Hematopoietic multipotent progenitor cell treated with erythropoietin and hydrocortisone succinate and interleukin-3 and kit ligand, for 6 days (in vitro differentiated cells): Measurements from ENCODE around the gene NSUN6.
A peak's percentile ranks its signal among the peaks of the same experiment; 100 is the strongest.

Source experiments
- DNase-seq: peaks from one replicate; pipeline ENCODE4 v3.0.0-alpha.2; 2015

NSUN6 gene

GRCh38 chr10:18651324-18652007, at the start of gene NSUN6:
Gene NSUN6, minus strand, starts transcription at chr10:18651587. Its CDS starts 384 bp downstream, at chr10:18651203.
- DNase-seq, result peak; percentile 96

- DNase-seq, result peak; percentile 36
Observed at GRCh38 chr10:18699849-18700840, 48.8 kb upstream of the NSUN6 start.

GRCh38 chr10:18690541-18690940, 39.2 kb upstream of the NSUN6 start:
- DNase-seq, result no peak

GRCh38 chr10:18689498-18689897, 38.1 kb upstream of the NSUN6 start:
- peak; percentile 53 for DNase-seq

- DNase-seq, result no peak
Observed at GRCh38 chr10:18687706-18688105, 36.3 kb upstream of the NSUN6 start.

- no peak for DNase-seq
Observed at GRCh38 chr10:18687195-18687594, 35.8 kb upstream of the NSUN6 start.

DNA sequence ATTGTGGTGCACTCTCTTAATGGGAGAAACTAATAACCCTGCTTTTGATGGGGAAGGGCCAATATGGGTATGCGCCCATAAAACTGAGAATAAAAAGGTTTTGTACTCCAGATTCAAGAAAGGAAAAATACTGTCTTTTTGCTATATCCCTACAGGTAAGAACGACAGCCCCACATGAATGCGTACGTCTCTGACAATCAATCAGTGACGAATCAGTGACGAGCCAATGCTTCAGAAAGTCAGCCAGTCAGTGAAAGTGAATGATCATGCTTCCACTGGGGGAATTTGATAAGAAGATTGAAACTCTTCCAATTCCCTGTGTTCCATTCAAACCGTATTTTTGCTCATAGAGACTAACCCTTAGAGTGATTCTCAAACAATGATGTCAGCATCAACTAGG, 34.2 kb upstream of the NSUN6 start:
- DNase-seq, result no peak

GRCh38 chr10:18684953-18685352, 33.6 kb upstream of the NSUN6 start:
- no peak for DNase-seq

DNA sequence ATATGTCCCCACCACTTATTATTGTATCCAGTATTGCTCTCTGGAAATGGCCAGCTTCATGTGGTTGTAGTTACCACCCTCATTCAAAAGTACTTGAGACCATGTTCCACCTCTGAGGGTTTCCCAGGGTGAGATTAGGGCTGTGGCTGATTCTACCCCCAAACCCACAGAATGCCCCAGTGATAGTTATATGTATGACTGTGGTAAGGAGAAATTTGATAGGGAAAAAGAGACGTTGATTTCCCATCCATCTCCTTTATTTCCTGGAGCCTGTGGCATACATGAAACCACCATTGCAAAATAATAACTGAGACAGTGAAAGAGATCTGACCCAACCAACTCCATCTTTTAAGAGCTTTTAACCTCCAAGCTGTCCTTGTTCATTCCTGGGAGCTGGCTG, 33.0 kb upstream of the NSUN6 start:
- DNase-seq, result no peak

DNA sequence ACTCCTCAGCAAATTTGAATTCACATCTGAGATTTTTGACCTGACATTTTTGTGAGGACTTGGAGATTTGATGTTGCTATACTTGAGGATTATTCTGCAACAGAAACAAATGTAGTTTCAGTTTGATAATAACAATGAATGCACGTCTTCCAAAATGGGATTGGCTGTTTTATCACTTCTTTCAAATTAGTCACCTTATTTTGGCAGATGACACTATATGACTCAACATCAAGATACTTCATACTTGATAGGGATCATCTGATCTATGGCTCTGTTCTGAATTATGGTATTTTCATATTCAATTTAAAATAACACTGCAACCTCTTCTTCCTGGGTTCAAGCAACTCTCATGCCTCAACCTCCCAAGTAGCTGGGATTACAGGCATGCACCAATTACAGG, 32.0 kb upstream of the NSUN6 start:
- no peak for DNase-seq

GRCh38 chr10:18681971-18682411, 30.6 kb upstream of the NSUN6 start:
- no peak for DNase-seq

DNA sequence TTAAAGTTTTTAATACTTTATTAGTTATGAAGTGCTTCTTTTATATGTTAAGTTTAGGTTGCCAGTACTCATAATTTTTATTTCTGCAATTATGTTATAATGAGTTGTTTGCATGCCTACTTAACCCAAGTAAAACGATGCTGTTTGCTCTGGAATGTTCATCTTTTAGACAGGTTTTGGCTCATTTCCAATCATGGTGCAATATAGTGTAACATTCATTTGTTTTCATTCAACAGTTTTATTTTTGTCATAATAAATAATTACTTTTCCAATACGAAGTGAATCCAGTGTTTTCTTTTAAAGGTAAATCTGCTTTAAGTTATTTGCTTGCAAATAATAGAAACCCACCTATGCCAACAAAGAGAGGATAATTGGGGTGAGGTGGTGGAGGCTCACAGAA, 30.0 kb upstream of the NSUN6 start:
- DNase-seq, result no peak

DNA sequence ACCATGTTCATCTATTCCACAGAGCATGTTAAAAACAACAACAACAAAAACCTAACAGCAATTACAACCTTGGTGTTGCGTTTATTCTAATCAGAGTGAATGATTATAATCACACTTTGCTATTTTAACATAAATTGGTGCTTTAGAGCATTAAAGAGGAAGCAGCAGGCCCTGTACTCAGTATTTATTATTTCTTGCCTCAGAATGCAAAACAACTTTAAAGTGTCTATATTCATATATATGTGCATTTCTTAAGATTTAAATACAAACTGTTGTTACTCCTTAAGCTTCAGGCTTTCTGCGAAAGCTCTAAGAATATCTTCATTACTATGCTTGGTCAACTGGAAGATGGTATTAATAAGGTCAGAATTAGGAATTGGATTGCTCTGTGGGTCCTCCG, 29.4 kb upstream of the NSUN6 start:
- DNase-seq, result no peak

- no peak for DNase-seq
Observed at GRCh38 chr10:18675086-18675801, 23.9 kb upstream of the NSUN6 start.

- DNase-seq, result no peak
Observed at GRCh38 chr10:18668026-18668425, 16.6 kb upstream of the NSUN6 start.

GRCh38 chr10:18666810-18667209, 15.4 kb upstream of the NSUN6 start:
- no peak for DNase-seq

GRCh38 chr10:18665815-18666558, 14.6 kb upstream of the NSUN6 start:
- DNase-seq, result no peak

DNA sequence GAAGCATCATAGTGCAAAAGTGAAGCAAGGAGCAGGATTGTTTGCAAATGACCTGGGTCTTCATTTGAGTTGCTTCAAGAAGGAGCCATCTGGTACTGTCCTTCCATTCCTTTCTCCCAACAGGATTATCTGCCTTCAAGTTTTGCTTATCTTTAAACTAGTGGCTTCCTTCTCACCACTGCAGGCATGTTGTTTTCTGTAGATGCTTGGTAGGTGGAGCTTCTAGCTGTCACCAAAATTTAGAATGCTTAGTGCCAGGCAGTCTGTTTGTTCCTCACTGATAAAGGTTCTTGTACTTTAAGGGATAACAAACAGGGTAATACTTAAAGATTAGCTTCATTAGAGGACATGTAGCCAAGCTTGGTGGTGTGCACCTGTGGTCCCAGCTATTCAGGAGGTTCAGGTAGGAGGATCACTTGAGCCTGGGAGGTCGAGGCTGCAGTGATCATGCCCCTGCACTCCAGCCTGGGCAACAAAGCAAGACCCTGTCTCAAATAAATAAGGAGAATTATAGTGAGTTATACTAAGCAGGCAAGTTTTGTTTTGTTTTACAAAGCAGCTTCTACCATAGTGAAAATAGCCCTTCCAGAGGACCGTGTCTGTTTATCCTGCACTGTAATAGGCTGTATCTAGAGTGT, 13.6 kb upstream of the NSUN6 start:
- DNase-seq, result peak; percentile 78

DNA sequence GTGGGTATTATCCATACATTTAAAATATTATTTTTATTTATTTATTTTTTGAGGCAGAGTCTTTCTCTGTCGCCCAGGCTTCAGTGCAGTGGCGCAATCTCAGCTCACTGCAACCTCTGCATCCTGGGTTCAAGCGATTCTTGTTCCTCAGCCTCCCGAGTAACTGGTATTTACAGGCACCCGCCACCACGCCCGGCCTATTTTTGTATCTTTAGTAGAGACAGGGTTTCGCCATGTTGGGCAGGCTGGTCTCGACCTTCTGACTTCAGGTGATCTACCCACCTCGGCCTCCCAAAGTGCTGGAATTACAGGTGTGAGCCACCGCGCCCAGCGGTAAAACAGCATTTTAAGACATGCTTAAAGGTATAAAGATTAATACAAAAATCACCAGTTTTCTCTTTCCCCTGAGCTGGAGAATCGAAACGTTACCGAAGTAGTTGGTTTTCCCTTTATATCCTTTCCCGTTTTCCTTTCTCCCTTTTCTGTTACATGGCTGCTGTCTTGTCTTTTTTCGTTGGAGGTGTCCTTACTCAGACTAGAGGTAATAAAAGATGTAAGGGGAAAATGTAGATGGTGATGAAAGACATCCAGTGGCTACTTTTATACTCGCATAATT, 9.5 kb upstream of the NSUN6 start:
- no peak for DNase-seq

GRCh38 chr10:18659819-18660535, 8.6 kb upstream of the NSUN6 start:
- DNase-seq, result peak; percentile 61
